ENCODE measurements around the gene KLF12. TPM values are rescaled to one million over a fixed set of nuclear protein-coding genes. Genes with fewer than 3 reads are reported as not detected.

Gene KLF12
- total RNA-seq, 4 donors from 2014 or later = 4.1 to 17.7 (median 8.2) TPM

- intact Hi-C loops (cut with DNase I; ENCODE audit: low total_unique reads) = no loop called here
Measured at GRCh38 chr13:74162782-74163181, 28.6 kb upstream of the KLF12 start.

GRCh38 chr13:74162135-74162534, 27.9 kb upstream of the KLF12 start:
- TF ChIP-seq EP300 (IDR thresholded peaks at IDR 0.05; ENCODE audit: low read depth) = no peak
- 82 to 87% methylated on average over 2 of the region's 2 CpGs for WGBS, 2 donors (ENCODE audit: low coverage in 1 of 2)
- Histone ChIP-seq H3K4me3 (no peak overlapping the region), H3K9me3 (no peaks in the 10 kb centered on the region), H3K4me1 (no peaks in the 10 kb centered on the region), H3K36me3 (no peaks in the 10 kb centered on the region), H3K27ac (no peak overlapping the region), H3K27me3 (no peaks in the 10 kb centered on the region)
- intact Hi-C loops (cut with DNase I; ENCODE audit: low total_unique reads) = no loop called here
- no peak for DNase-seq
- in situ Hi-C loops (cut with MboI; ENCODE audit: low pct_ligation_motif_present in 1 of 4, low pct_unique_long_range_greater_than_20kb in 1 of 4, low sequenced_read_pairs in 3 of 4) = no loop called here

More at GRCh38 chr13:74162782-74163181, 28.6 kb upstream of the KLF12 start:
- Histone ChIP-seq H3K4me3 (no peak overlapping the region), H3K36me3 (no peaks in the 10 kb centered on the region), H3K27ac (no peak overlapping the region), H3K27me3 (no peaks in the 10 kb centered on the region), H3K9me3 (no peaks in the 10 kb centered on the region), H3K4me1 (no peaks in the 10 kb centered on the region)
- 71 to 74% methylated on average over 2 of the region's 2 CpGs for WGBS, 2 donors (ENCODE audit: low coverage in 1 of 2)
- in situ Hi-C loops (cut with MboI; ENCODE audit: low pct_ligation_motif_present in 1 of 4, low pct_unique_long_range_greater_than_20kb in 1 of 4, low sequenced_read_pairs in 3 of 4) = no loop called here
- TF ChIP-seq CTCF (IDR thresholded peaks at IDR 0.05) = no peak
- TF ChIP-seq EP300 (IDR thresholded peaks at IDR 0.05; ENCODE audit: low read depth) = no peak
- TF ChIP-seq POLR2AphosphoS5 (IDR thresholded peaks at IDR 0.05) = no peak
- no peak for TF ChIP-seq POLR2A (IDR thresholded peaks at IDR 0.05)
- no peak for DNase-seq

- TF ChIP-seq POLR2A (IDR thresholded peaks at IDR 0.05) (no peak), EP300 (IDR thresholded peaks at IDR 0.05; ENCODE audit: low read depth) (no peak), POLR2AphosphoS5 (IDR thresholded peaks at IDR 0.05) (no peak), CTCF (IDR thresholded peaks at IDR 0.05) (no peak)
- 65 to 73% methylated on average over 3 of the region's 3 CpGs for WGBS, 2 donors (ENCODE audit: low coverage in 1 of 2)
- intact Hi-C loops (cut with DNase I; ENCODE audit: low total_unique reads) (no loop called here), in situ Hi-C loops (cut with MboI; ENCODE audit: low pct_ligation_motif_present in 1 of 4, low pct_unique_long_range_greater_than_20kb in 1 of 4, low sequenced_read_pairs in 3 of 4) (no loop called here)
- H3K27me3 ChIP-seq = no peaks in the 10 kb centered on the region
- H3K4me1 ChIP-seq = no peaks in the 10 kb centered on the region
- no peak overlapping the region for H3K4me3 ChIP-seq
- DNase-seq = no peak
- no peak overlapping the region for H3K27ac ChIP-seq
- no peaks in the 10 kb centered on the region for H3K9me3 ChIP-seq
- no peaks in the 10 kb centered on the region for H3K36me3 ChIP-seq
Measured at GRCh38 chr13:74158571-74159352, 24.6 kb upstream of the KLF12 start.

- DNase-seq = no peak
- WGBS, 2 donors (ENCODE audit: low coverage in 1 of 2) = 52 to 67% methylated on average over 2 to 8 of the region's 8 CpGs
- no peaks in the 10 kb centered on the region for H3K36me3 ChIP-seq
- TF ChIP-seq CTCF (IDR thresholded peaks at IDR 0.05) (no peak), POLR2A (IDR thresholded peaks at IDR 0.05) (no peak), POLR2AphosphoS5 (IDR thresholded peaks at IDR 0.05) (no peak), EP300 (IDR thresholded peaks at IDR 0.05; ENCODE audit: low read depth) (no peak)
- no peak overlapping the region for H3K27ac ChIP-seq
- H3K9me3 ChIP-seq = no peaks in the 10 kb centered on the region
- in situ Hi-C loops (cut with MboI; ENCODE audit: low pct_ligation_motif_present in 1 of 4, low pct_unique_long_range_greater_than_20kb in 1 of 4, low sequenced_read_pairs in 3 of 4) = no loop called here
- no peak overlapping the region for H3K4me3 ChIP-seq
- H3K27me3 ChIP-seq = no peaks in the 10 kb centered on the region
- intact Hi-C loops (cut with DNase I; ENCODE audit: low total_unique reads) = no loop called here
- no peaks in the 10 kb centered on the region for H3K4me1 ChIP-seq
Measured at GRCh38 chr13:74158028-74158427, 23.8 kb upstream of the KLF12 start.

Measured in transverse colon (tissue), 4 donors.